ENCODE data around the gene PLEKHH1.

DNA sequence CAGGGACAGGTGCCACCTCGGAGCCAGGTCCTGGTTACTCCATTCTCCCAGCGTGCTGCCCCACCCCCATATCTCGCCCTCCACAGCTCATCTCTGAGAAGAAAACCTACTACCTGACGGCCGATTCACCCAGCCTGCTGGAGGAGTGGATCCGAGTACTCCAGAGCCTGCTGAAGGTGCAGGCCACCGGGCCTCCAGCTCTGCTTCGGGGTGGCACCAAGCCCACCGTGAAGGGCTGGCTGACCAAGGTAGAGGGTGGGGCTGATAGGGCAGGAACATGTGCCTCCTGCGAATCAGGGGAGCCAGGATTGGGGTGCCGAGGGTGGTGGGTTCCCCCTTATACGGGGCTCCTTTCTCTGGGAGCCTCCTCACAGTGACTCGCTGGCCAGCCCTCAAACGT is 41.1 kb downstream of the PLEKHH1 start:
- TF ChIP-seq SP1 (IDR thresholded peaks at IDR 0.05; ENCODE audit: low read depth, low read length) (no peak), CTCF (IDR thresholded peaks at IDR 0.05; ENCODE audit: control extremely low read depth in 1 of 3, insufficient read depth in 1 of 3, low read depth in 1 of 3, low read length in 3 of 3) (no peak), BRCA1 (IDR thresholded peaks at IDR 0.05; ENCODE audit: low read depth, low read length) (no peak), E2F6 (IDR thresholded peaks at IDR 0.05) (no peak), HDAC6 (IDR thresholded peaks at IDR 0.05; ENCODE audit: low read depth, low read length) (no peak), CBX5 (IDR thresholded peaks at IDR 0.05; ENCODE audit: low read depth, low read length) (no peak), NRF1 (IDR thresholded peaks at IDR 0.05; ENCODE audit: low read depth, low read length) (no peak), BCL11A (IDR thresholded peaks at IDR 0.05; ENCODE audit: low read depth in 2 of 2, low read length in 2 of 2) (no peak), HDAC2 (IDR thresholded peaks at IDR 0.05; ENCODE audit: borderline replicate concordance in 1 of 2, low read depth in 2 of 2, low read length in 2 of 2) (no peak), RXRA (IDR thresholded peaks at IDR 0.05; ENCODE audit: insufficient read depth, low read depth, low read length) (no peak), CBX8 (IDR thresholded peaks at IDR 0.05; ENCODE audit: borderline replicate concordance, low read depth, low read length) (no peak), NANOG (IDR thresholded peaks at IDR 0.05; ENCODE audit: insufficient read depth, low read depth, low read length, poor library complexity, severe bottlenecking) (no peak)
- TF ChIP-seq, protein P1, sequence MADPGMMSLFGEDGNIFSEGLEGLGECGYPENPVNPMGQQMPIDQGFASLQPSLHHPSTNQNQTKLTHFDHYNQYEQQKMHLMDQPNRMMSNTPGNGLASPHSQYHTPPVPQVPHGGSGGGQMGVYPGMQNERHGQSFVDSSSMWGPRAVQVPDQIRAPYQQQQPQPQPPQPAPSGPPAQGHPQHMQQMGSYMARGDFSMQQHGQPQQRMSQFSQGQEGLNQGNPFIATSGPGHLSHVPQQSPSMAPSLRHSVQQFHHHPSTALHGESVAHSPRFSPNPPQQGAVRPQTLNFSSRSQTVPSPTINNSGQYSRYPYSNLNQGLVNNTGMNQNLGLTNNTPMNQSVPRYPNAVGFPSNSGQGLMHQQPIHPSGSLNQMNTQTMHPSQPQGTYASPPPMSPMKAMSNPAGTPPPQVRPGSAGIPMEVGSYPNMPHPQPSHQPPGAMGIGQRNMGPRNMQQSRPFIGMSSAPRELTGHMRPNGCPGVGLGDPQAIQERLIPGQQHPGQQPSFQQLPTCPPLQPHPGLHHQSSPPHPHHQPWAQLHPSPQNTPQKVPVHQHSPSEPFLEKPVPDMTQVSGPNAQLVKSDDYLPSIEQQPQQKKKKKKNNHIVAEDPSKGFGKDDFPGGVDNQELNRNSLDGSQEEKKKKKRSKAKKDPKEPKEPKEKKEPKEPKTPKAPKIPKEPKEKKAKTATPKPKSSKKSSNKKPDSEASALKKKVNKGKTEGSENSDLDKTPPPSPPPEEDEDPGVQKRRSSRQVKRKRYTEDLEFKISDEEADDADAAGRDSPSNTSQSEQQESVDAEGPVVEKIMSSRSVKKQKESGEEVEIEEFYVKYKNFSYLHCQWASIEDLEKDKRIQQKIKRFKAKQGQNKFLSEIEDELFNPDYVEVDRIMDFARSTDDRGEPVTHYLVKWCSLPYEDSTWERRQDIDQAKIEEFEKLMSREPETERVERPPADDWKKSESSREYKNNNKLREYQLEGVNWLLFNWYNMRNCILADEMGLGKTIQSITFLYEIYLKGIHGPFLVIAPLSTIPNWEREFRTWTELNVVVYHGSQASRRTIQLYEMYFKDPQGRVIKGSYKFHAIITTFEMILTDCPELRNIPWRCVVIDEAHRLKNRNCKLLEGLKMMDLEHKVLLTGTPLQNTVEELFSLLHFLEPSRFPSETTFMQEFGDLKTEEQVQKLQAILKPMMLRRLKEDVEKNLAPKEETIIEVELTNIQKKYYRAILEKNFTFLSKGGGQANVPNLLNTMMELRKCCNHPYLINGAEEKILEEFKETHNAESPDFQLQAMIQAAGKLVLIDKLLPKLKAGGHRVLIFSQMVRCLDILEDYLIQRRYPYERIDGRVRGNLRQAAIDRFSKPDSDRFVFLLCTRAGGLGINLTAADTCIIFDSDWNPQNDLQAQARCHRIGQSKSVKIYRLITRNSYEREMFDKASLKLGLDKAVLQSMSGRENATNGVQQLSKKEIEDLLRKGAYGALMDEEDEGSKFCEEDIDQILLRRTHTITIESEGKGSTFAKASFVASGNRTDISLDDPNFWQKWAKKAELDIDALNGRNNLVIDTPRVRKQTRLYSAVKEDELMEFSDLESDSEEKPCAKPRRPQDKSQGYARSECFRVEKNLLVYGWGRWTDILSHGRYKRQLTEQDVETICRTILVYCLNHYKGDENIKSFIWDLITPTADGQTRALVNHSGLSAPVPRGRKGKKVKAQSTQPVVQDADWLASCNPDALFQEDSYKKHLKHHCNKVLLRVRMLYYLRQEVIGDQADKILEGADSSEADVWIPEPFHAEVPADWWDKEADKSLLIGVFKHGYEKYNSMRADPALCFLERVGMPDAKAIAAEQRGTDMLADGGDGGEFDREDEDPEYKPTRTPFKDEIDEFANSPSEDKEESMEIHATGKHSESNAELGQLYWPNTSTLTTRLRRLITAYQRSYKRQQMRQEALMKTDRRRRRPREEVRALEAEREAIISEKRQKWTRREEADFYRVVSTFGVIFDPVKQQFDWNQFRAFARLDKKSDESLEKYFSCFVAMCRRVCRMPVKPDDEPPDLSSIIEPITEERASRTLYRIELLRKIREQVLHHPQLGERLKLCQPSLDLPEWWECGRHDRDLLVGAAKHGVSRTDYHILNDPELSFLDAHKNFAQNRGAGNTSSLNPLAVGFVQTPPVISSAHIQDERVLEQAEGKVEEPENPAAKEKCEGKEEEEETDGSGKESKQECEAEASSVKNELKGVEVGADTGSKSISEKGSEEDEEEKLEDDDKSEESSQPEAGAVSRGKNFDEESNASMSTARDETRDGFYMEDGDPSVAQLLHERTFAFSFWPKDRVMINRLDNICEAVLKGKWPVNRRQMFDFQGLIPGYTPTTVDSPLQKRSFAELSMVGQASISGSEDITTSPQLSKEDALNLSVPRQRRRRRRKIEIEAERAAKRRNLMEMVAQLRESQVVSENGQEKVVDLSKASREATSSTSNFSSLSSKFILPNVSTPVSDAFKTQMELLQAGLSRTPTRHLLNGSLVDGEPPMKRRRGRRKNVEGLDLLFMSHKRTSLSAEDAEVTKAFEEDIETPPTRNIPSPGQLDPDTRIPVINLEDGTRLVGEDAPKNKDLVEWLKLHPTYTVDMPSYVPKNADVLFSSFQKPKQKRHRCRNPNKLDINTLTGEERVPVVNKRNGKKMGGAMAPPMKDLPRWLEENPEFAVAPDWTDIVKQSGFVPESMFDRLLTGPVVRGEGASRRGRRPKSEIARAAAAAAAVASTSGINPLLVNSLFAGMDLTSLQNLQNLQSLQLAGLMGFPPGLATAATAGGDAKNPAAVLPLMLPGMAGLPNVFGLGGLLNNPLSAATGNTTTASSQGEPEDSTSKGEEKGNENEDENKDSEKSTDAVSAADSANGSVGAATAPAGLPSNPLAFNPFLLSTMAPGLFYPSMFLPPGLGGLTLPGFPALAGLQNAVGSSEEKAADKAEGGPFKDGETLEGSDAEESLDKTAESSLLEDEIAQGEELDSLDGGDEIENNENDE (IDR thresholded peaks at IDR 0.05; ENCODE audit: insufficient replicate concordance, low read length): no peak
